ENCODE results near the gene TAF1C. TPM values are rescaled to one million over a fixed set of nuclear protein-coding genes. Genes with fewer than 3 reads are reported as not detected.

TAF1C gene
- total and polyA plus RNA-seq, 2 of the 8 experiments (the other 6 are each of a cell fraction or from before 2014, with no cell fraction given) = 44.6 to 63.8 TPM

DNA sequence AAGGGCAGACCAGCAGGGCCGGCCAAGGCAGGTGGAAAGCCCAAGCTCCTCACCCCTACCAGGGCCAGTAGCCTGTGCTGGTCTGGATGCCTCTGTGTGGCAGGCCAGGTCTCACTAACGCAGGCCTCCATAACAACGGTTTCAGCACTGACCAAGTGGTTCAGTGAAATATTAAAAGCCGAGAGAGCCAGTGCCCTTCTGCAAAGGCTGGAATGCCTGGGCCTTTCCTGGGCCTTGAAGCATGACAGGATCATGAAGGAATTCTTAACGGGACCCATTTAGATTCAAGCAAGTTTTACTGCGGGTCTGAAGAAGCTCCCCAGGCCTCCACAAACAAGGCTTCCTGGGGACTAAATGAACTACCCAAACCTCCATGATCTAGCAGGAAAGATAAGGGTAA, 20.4 kb upstream of the TAF1C start:
- Histone ChIP-seq H3K4me3 (ENCODE audit: extremely low read depth in 1 of 4, insufficient read depth in 2 of 4, low read depth in 3 of 4, low read length in 4 of 4) (no peak overlapping the region), H3K79me2 (ENCODE audit: control insufficient read depth in 1 of 2, insufficient read depth in 2 of 2, low read length in 2 of 2) (no peaks in the 10 kb centered on the region), H2BK12ac (ENCODE audit: low read depth, low read length) (no peak overlapping the region), H2BK20ac (ENCODE audit: low read length) (no peak overlapping the region), H3K27ac (ENCODE audit: low read depth, low read length) (no peak overlapping the region), H3K4me2 (ENCODE audit: insufficient read depth in 1 of 2, low read depth in 2 of 2, low read length in 2 of 2) (no peak overlapping the region), H3K14ac (ENCODE audit: insufficient read length) (no peak overlapping the region), H3K23me2 (ENCODE audit: low read depth, low read length) (no peaks in the 10 kb centered on the region), H3K9ac (replicated peaks in 1 of 4; ENCODE audit: extremely low read depth in 1 of 4, low read depth in 3 of 4, low read length in 3 of 4) (no peak overlapping the region), H3K79me1 (ENCODE audit: low read depth, low read length) (no peaks in the 10 kb centered on the region), H3K4me1 (replicated peaks in 1 of 4; ENCODE audit: control insufficient read depth in 3 of 4, insufficient read depth in 4 of 4, low read length in 3 of 4) (peaks cover 0 to 3% (median 0%) of the 10 kb centered on the region in 4 experiments; a peak in 1 of 7 replicates), H4K20me1 (replicated peaks in 1 of 2; ENCODE audit: control insufficient read depth in 1 of 2, insufficient read depth in 2 of 2, low read length in 2 of 2) (no peaks in the 10 kb centered on the region), H3K9me3 (ENCODE audit: insufficient read depth in 2 of 2, low read depth in 1 of 2, low read length in 1 of 2) (no peaks in the 10 kb centered on the region), H2BK120ac (replicated peaks; ENCODE audit: low read depth, low read length) (no peak overlapping the region), H3K18ac (ENCODE audit: extremely low read depth, low read length) (no peak overlapping the region), H3K56ac (replicated peaks; ENCODE audit: insufficient read length, low read depth, low read length) (no peak overlapping the region), H4K5ac (ENCODE audit: insufficient read length, low read depth, low read length) (no peak overlapping the region), H3K27me3 (replicated peaks in 1 of 4; ENCODE audit: control insufficient read depth in 3 of 4, extremely low read depth in 1 of 4, insufficient read depth in 3 of 4, low read length in 3 of 4) (no peaks in the 10 kb centered on the region), H4K91ac (replicated peaks; ENCODE audit: insufficient read length, low read length) (no peak overlapping the region), H2AK5ac (ENCODE audit: low read depth, low read length) (no peak overlapping the region; the same call in 1 of the 2 replicates), H2BK15ac (ENCODE audit: low read length) (no peak overlapping the region), H3K4ac (replicated peaks; ENCODE audit: insufficient read length, low read depth, low read length) (no peak overlapping the region), H2AFZ (ENCODE audit: low read length) (no peak overlapping the region), H3K36me3 (ENCODE audit: control insufficient read depth in 2 of 4, insufficient read depth in 4 of 4, low read length in 3 of 4) (no peaks in the 10 kb centered on the region), H4K8ac (ENCODE audit: extremely low read depth, insufficient read depth, low read length) (no peak overlapping the region; the same call in 1 of the 2 replicates), H2BK5ac (ENCODE audit: low read depth, low read length) (no peak overlapping the region), H3K23ac (ENCODE audit: insufficient read length) (no peak overlapping the region)
- TF ChIP-seq FOSL1 (IDR thresholded peaks at IDR 0.05; ENCODE audit: insufficient read depth, low read depth, low read length) (no peak), SP1 (IDR thresholded peaks at IDR 0.05; ENCODE audit: low read depth, low read length) (no peak), POLR2AphosphoS5 (IDR thresholded peaks at IDR 0.05; ENCODE audit: low read depth, low read length) (no peak), POLR2A (IDR thresholded peaks at IDR 0.05; ENCODE audit: control extremely low read depth in 1 of 2, low read depth in 2 of 2, low read length in 2 of 2) (no peak), SP2 (IDR thresholded peaks at IDR 0.05; ENCODE audit: low read length) (no peak), GABPA (IDR thresholded peaks at IDR 0.05; ENCODE audit: borderline replicate concordance, insufficient read depth, low read length) (no peak), RAD21 (IDR thresholded peaks at IDR 0.05 in 1 of 2, conservative IDR thresholded peaks at IDR 0.05 in 1 of 2; ENCODE audit: low read depth in 2 of 2, low read length in 2 of 2) (no peak), ASH2L (IDR thresholded peaks at IDR 0.05; ENCODE audit: low read length) (no peak), SIX5 (IDR thresholded peaks at IDR 0.05; ENCODE audit: low read depth, low read length) (no peak)
- TF ChIP-seq, protein P1, sequence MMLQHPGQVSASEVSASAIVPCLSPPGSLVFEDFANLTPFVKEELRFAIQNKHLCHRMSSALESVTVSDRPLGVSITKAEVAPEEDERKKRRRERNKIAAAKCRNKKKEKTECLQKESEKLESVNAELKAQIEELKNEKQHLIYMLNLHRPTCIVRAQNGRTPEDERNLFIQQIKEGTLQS (IDR thresholded peaks at IDR 0.05; ENCODE audit: insufficient read depth, low read depth, low read length) = no peak
- TF ChIP-seq, protein P2, sequence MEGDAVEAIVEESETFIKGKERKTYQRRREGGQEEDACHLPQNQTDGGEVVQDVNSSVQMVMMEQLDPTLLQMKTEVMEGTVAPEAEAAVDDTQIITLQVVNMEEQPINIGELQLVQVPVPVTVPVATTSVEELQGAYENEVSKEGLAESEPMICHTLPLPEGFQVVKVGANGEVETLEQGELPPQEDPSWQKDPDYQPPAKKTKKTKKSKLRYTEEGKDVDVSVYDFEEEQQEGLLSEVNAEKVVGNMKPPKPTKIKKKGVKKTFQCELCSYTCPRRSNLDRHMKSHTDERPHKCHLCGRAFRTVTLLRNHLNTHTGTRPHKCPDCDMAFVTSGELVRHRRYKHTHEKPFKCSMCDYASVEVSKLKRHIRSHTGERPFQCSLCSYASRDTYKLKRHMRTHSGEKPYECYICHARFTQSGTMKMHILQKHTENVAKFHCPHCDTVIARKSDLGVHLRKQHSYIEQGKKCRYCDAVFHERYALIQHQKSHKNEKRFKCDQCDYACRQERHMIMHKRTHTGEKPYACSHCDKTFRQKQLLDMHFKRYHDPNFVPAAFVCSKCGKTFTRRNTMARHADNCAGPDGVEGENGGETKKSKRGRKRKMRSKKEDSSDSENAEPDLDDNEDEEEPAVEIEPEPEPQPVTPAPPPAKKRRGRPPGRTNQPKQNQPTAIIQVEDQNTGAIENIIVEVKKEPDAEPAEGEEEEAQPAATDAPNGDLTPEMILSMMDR (IDR thresholded peaks at IDR 0.05; ENCODE audit: control extremely low read depth in 1 of 3, insufficient read depth in 1 of 3, low read depth in 1 of 3, low read length in 3 of 3) = no peak
- ChIA-PET POLR2A (ENCODE audit: partially characterized antibody) (no interaction called here), CTCF (ENCODE audit: partially characterized antibody) (interaction anchor here (0.6 to 1.5 kb wide), 4 partner anchors 20 to 171 kb away, joined by 3 to 5 read pairs (median 4); no protein-coding TSS in a partner anchor)
- DNase-seq (ENCODE audit: low read depth in 1 of 2, low spot score in 2 of 2) (no peak), FAIRE-seq (no peak)
- 79% methylated on average over 6 of the region's 6 CpGs; no CpG with 5 or more reads in 1 of the 2 experiments for WGBS, 2 experiments (ENCODE audit: extremely low coverage in 1 of 2, insufficient coverage in 1 of 2, insufficient read length in 1 of 2, insufficient replicate concordance in 2 of 2, low coverage in 1 of 2, low lambda C conversion rate in 2 of 2, missing lambda C conversion rate in 1 of 2)
